SK-N-SH (cell line): Measurements from ENCODE around the gene RBM47. TPM values are rescaled to one million over a fixed set of nuclear protein-coding genes. Genes with fewer than 3 reads are reported as not detected.

ENCODE experiments used
- CTCF ChIA-PET: fragments of 300-600, 350-600 bp; formaldehyde crosslinking; extraction: SDS; loops from one replicate; lab custom pipeline; 2021; lab: Yijun Ruan, JAX
- POLR2A ChIA-PET: fragments of 350-600 bp; sonication (Branson Sonifier 250); formaldehyde crosslinking; extraction: SDS; loops from one replicate; lab custom pipeline; 2020; ENCODE audit warnings: antibody characterized with exemption, inconsistent platforms; lab: Yijun Ruan, JAX
- DNase-seq: peaks from one replicate; pipeline ENCODE4 v3.0.0; 2012
- H2AFZ ChIP-seq: fragments of 200-600 bp; sonication (generic); 2 replicates; pipeline ENCODE4 v1.8.1; 2016; ENCODE audit warnings: antibody characterized with exemption, mild to moderate bottlenecking, low read depth
- H3F3A ChIP-seq: fragments of 200-600 bp; sonication (generic); replicated peaks from 2 replicates; pipeline ENCODE3; 2016; ENCODE audit warnings: antibody characterized with exemption, mild to moderate bottlenecking; ENCODE audit not compliant: insufficient read depth
- H3K27ac ChIP-seq, 2 experiments: fragments of 200-500 bp in 1 of 2; fragments of 200-600 bp in 1 of 2; sonication (Bioruptor generic) in 1 of 2; sonication (generic), shearing (Covaris generic) in 1 of 2; 2 replicates each; pipeline versions ENCODE4 v1.5.1 to v1.6.1; 2014 to 2016; ENCODE audit warnings: low read depth in 2 of 2, inconsistent platforms in 1 of 2, low read length in 1 of 2, mild to moderate bottlenecking in 1 of 2, mixed read lengths in 1 of 2
- H3K27me3 ChIP-seq: fragments of 200-600 bp; sonication (generic), shearing (Covaris generic); 2 replicates; pipeline ENCODE4 v1.6.1; 2016; ENCODE audit warnings: mixed run types; ENCODE audit not compliant: insufficient read depth
- H3K36me3 ChIP-seq, 2 experiments: fragments of 200-500 bp in 1 of 2; fragments of 200-600 bp in 1 of 2; sonication (Bioruptor generic) in 1 of 2; sonication (generic) in 1 of 2; replicated peaks in 1 of 2; 2 replicates each; pipeline versions ENCODE3 to v1.5.1; 2014 to 2016; ENCODE audit warnings: low read length in 1 of 2, mild to moderate bottlenecking in 1 of 2; ENCODE audit not compliant: insufficient read depth in 2 of 2, control insufficient read depth in 1 of 2
- H3K4me1 ChIP-seq, 2 experiments: fragments of 200-500 bp in 1 of 2; fragments of 200-600 bp in 1 of 2; sonication (Bioruptor generic) in 1 of 2; sonication (generic), shearing (Covaris generic) in 1 of 2; 2 replicates each; pipeline versions ENCODE4 v1.5.1 to v1.6.1; 2014 to 2016; ENCODE audit warnings: low read depth in 1 of 2, low read length in 1 of 2, mixed run types in 1 of 2; ENCODE audit not compliant: insufficient read depth in 2 of 2, control insufficient read depth in 1 of 2
- H3K4me2 ChIP-seq: fragments of 200-600 bp; sonication (generic), shearing (Covaris generic); 2 replicates; pipeline ENCODE4 v1.6.1; 2017; ENCODE audit warnings: mixed run types
- H3K4me3 ChIP-seq, 2 experiments: fragments of 200-500 bp in 1 of 2; fragments of 200-600 bp in 1 of 2; sonication (Bioruptor generic) in 1 of 2; sonication (generic), shearing (Covaris generic) in 1 of 2; 2 replicates each; pipeline versions ENCODE4 v1.5.1 to v1.8.1; 2014 to 2016; ENCODE audit warnings: low read depth in 2 of 2, inconsistent platforms in 1 of 2, low read length in 1 of 2, mild to moderate bottlenecking in 1 of 2, mixed read lengths in 1 of 2, moderate library complexity in 1 of 2
- H3K79me2 ChIP-seq: fragments of 200-600 bp; sonication (generic); 2 replicates; pipeline ENCODE4 v1.8.1; 2017; ENCODE audit warnings: mild to moderate bottlenecking; ENCODE audit not compliant: insufficient read depth
- H3K9ac ChIP-seq: fragments of 200-600 bp; sonication (generic); 2 replicates; pipeline ENCODE4 v1.6.1; 2017; ENCODE audit warnings: mixed run types
- H3K9me2 ChIP-seq: fragments of 200-600 bp; sonication (generic); 2 replicates; pipeline ENCODE4 v1.6.1; 2017; ENCODE audit warnings: mixed run types
- H3K9me3 ChIP-seq: fragments of 200-600 bp; sonication (generic); 2 replicates; pipeline ENCODE4 v1.6.1; 2017; ENCODE audit warnings: mixed run types, mild to moderate bottlenecking, moderate library complexity
- H4K20me1 ChIP-seq: fragments of 200-600 bp; sonication (generic); 2 replicates; pipeline ENCODE4 v1.6.1; 2017; ENCODE audit warnings: mild to moderate bottlenecking, mixed run types; ENCODE audit not compliant: insufficient read depth
- CTCF ChIP-seq: fragments of 200-600 bp; sonication (generic); IDR thresholded peaks from 2 replicates; pipeline ENCODE4 v1.6.1; 2017; ENCODE audit warnings: antibody characterized with exemption, mild to moderate bottlenecking, moderate library complexity
- ELF1 ChIP-seq: IDR thresholded peaks from 2 replicates; pipeline ENCODE4 v1.4.0; 2012
- FOSL2 ChIP-seq: IDR thresholded peaks from 2 replicates; pipeline ENCODE4 v1.4.0; 2012; ENCODE audit warnings: low read depth, mild to moderate bottlenecking, moderate library complexity, borderline replicate concordance
- GATA2 ChIP-seq: sonication (generic); formaldehyde crosslinking; IDR thresholded peaks from 2 replicates; pipeline ENCODE4 v1.5.0; 2020; ENCODE audit warnings: mild to moderate bottlenecking, missing genetic modification reagents
- IRF3 ChIP-seq: fragments of 150-350 bp; IDR thresholded peaks from 2 replicates; pipeline ENCODE4 v1.6.1; 2016; ENCODE audit warnings: mild to moderate bottlenecking, low read depth, low read length
- MAX ChIP-seq: IDR thresholded peaks from 2 replicates; pipeline ENCODE4 v1.4.0; 2012; ENCODE audit warnings: low read depth
- MEF2A ChIP-seq: IDR thresholded peaks from 2 replicates; pipeline ENCODE4 v1.4.0; 2012; ENCODE audit warnings: low read depth, borderline replicate concordance
- NRF1 ChIP-seq: IDR thresholded peaks from 2 replicates; pipeline ENCODE4 v1.6.1; 2012; ENCODE audit warnings: low read depth, mild to moderate bottlenecking, low read length
- PBX3 ChIP-seq: IDR thresholded peaks from 2 replicates; pipeline ENCODE4; 2012
- REST ChIP-seq: IDR thresholded peaks from 2 replicates; pipeline ENCODE4 v1.6.1; 2012; ENCODE audit warnings: mild to moderate bottlenecking, low read depth, low read length, moderate library complexity
- RFX5 ChIP-seq: IDR thresholded peaks from 2 replicates; pipeline ENCODE4 v1.6.1; 2012; ENCODE audit warnings: mild to moderate bottlenecking, improper control_type of control experiment, low read length
- SIN3A ChIP-seq: IDR thresholded peaks from 2 replicates; pipeline ENCODE4 v1.6.1; 2012; ENCODE audit warnings: low read depth, mild to moderate bottlenecking, low read length, moderate library complexity, borderline replicate concordance
- SMC3 ChIP-seq: IDR thresholded peaks from 2 replicates; pipeline ENCODE4 v1.6.1; 2012; ENCODE audit warnings: low read depth, low read length, improper control_type of control experiment
- TAF1 ChIP-seq: IDR thresholded peaks from 2 replicates; pipeline ENCODE4 v1.6.1; 2012; ENCODE audit warnings: low read depth, mild to moderate bottlenecking, low read length, moderate library complexity, borderline replicate concordance
- TCF12 ChIP-seq: IDR thresholded peaks from 2 replicates; pipeline ENCODE4 v1.4.0; 2012
- USF1 ChIP-seq: IDR thresholded peaks from 2 replicates; pipeline ENCODE4 v1.4.0; 2012; ENCODE audit warnings: low read depth, borderline replicate concordance
- USF2 ChIP-seq: fragments of 150-350 bp; IDR thresholded peaks from 2 replicates; pipeline ENCODE4 v1.6.1; 2017; ENCODE audit warnings: antibody characterized with exemption, low read length, low read depth, borderline replicate concordance
- WGBS: methylation state at CpG from one replicate; pipeline ENCODE4 v1.1.6; 2017; ENCODE audit warnings: low lambda C conversion rate; 5-methylcytosine and 5-hydroxymethylcytosine counted together
- polyA plus RNA-seq, 3 experiments: library from polyadenylated mRNA; depleted of rRNA; stranded (reverse); fragments of >200 nt; gene quantifications; 2 replicates each; pipeline ENCODE4 v1.2.3, GENCODE V29; 2012

RBM47 gene
- polyA plus RNA-seq, 1 of the 3 experiments (the other 2 are of a cell fraction): 6.8 TPM

- no peak overlapping the region for H3K4me2 ChIP-seq
- no peak overlapping the region for H3K9ac ChIP-seq
- no peaks in the 10 kb centered on the region for H3K27me3 ChIP-seq
- no peaks in the 10 kb centered on the region for H3K9me3 ChIP-seq
- TF ChIP-seq MAX (no peak), FOSL2 (no peak), PBX3 (no peak), TAF1 (no peak), RFX5 (no peak), USF1 (no peak)
- WGBS: 85% methylated on average over 4 of the region's 4 CpGs
- POLR2A ChIA-PET: no interaction called here
- H3K9me2 ChIP-seq: no peaks in the 10 kb centered on the region
- H3K79me2 ChIP-seq: no peaks in the 10 kb centered on the region
- H3K4me3 ChIP-seq: no peak overlapping the region
- no peaks in the 10 kb centered on the region for H3F3A ChIP-seq
- H4K20me1 ChIP-seq: no peaks in the 10 kb centered on the region
- CTCF ChIA-PET: interaction anchor here (0.8 kb wide), 1 partner anchor 142 kb away, joined by 3 read pairs; no protein-coding TSS in a partner anchor
- no peak for DNase-seq
- H3K27ac ChIP-seq: no peak overlapping the region
- no peaks in the 10 kb centered on the region for H3K4me1 ChIP-seq
- no peaks in the 10 kb centered on the region for H3K36me3 ChIP-seq
- H2AFZ ChIP-seq: no peak overlapping the region
Measured at GRCh38 chr4:40458683-40459082, 171.0 kb downstream of the RBM47 start.

- DNase-seq: no peak
- Histone ChIP-seq H3K27ac (no peak overlapping the region), H3K9ac (no peak overlapping the region), H4K20me1 (no peaks in the 10 kb centered on the region), H2AFZ (no peak overlapping the region), H3K4me1 (no peaks in the 10 kb centered on the region), H3K4me3 (no peak overlapping the region), H3F3A (no peaks in the 10 kb centered on the region), H3K36me3 (no peaks in the 10 kb centered on the region), H3K9me2 (no peaks in the 10 kb centered on the region), H3K9me3 (no peaks in the 10 kb centered on the region), H3K27me3 (no peaks in the 10 kb centered on the region), H3K4me2 (no peak overlapping the region), H3K79me2 (no peaks in the 10 kb centered on the region)
- CTCF ChIA-PET: no interaction called here
- 88% methylated on average over 1 of the region's 1 CpG for WGBS
- POLR2A ChIA-PET: no interaction called here
- TF ChIP-seq IRF3: no peak
- TF ChIP-seq SMC3: no peak
- no peak for TF ChIP-seq TAF1
- no peak for TF ChIP-seq CTCF
- TF ChIP-seq TCF12: no peak
- TF ChIP-seq NRF1: no peak
- no peak for TF ChIP-seq MEF2A
- TF ChIP-seq USF2: no peak
- TF ChIP-seq GATA2: no peak
- no peak for TF ChIP-seq REST
- no peak for TF ChIP-seq SIN3A
- TF ChIP-seq ELF1: no peak
- TF ChIP-seq MAX: no peak
Measured at GRCh38 chr4:40458109-40458508, 171.6 kb downstream of the RBM47 start.
